GM18907 (cell line): ENCODE measurements around the gene DUSP9.

Experiments used
- ATAC-seq: cut with Tn5 transposase; IDR thresholded peaks from one replicate; pipeline ENCODE4 v1.9.1; 2021; ENCODE audit warnings: mild to moderate bottlenecking, moderate library complexity; ENCODE audit not compliant: unreplicated experiment

DUSP9 gene

DNA sequence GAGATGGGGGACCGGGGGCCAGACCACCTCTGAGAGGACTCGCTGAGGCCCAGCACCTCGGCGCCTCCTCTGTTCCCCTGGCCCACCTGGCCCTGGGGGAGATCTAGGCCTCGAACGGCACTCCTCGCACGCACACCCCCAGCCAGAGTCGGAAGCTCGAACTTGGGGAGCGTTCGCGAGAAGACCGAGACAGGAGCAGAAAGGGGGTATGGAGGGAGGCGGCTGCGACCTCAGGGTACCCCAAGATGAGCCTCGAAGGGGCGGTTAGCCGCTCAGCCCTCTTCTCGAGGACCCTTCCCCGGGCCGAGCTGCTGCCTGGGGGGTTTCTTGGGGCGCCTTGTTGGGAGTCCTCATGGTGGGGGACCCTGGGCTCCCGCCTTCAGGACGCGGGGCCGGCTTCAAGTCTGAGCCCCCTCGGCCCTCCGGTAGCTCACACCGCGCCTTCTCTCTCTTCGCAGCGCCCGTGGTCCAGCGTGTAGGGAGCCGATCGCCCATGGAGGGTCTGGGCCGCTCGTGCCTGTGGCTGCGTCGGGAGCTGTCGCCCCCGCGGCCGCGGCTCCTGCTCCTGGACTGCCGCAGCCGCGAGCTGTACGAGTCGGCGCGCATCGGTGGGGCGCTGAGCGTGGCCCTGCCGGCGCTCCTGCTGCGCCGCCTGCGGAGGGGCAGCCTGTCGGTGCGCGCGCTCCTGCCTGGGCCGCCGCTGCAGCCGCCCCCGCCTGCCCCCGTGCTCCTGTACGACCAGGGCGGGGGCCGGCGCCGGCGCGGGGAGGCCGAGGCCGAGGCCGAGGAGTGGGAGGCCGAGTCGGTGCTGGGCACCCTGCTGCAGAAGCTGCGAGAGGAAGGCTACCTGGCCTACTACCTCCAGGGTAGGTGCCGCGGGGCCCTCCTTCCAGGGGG lies 706 bp downstream of the DUSP9 start:
- no peak for ATAC-seq

DNA sequence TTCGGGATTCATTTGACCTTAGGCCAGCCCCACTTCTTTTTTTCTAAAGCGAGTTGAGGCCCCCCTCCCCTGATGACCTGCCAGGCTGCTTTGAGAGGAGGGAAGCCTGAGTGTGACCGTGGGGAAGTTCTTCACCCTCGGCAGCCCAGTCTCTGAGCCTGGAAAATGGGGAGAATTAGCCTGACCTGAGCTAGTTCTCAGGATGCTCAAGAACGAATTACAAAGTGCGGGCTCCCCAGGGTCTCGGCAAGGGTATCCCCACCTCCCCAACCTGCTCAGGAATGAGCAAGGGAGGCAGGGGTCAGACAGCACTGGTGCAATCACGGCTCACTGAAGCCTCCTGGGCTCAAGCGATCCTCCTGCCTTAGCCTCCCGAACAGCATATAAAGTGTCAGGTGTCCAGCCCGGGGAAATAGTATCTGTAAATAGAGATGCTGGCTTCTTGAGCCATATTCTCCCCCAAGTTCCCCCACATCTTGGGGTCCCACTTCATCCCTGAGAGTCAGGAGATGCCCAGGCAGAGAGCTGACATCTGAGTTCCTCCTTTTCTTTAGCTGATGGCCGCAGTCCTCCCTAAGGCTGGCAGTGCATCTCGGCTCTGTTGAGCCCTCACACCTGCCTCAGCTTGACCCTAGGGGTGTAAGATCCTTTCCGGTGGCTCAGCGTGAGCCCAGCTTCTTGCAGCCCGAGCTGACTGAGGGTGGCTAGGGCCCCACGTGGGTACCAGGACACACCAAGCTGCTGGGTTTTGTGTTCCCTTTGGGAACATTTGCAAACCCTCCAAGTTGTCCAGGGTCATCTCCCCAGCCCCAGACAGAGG lies 1.6 kb downstream of the DUSP9 start:
- ATAC-seq, result no peak

DNA sequence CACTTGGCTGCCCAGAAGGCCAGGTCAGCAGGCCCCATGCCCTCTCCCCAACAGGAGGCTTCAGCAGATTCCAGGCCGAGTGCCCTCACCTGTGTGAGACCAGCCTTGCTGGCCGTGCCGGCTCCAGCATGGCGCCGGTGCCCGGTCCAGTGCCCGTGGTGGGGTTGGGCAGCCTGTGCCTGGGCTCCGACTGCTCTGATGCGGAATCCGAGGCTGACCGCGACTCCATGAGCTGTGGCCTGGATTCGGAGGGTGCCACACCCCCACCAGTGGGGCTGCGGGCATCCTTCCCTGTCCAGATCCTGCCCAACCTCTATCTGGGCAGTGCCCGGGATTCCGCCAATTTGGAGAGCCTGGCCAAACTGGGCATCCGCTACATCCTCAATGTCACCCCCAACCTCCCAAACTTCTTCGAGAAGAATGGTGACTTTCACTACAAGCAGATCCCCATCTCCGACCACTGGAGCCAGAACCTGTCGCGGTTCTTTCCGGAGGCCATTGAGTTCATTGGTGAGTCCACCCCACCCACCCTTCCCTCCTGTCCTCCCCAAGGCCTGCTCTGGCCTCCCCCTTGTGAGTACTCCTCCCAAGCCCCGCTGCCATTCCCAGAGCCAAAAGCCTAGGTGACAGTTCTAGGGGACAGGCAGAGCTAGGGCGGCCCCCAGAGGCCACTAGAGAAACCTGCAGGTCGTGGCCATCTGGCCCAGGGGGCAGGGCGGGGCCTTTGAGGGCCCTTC lies 2.3 kb downstream of the DUSP9 start:
- peak; percentile 49 for ATAC-seq

DNA sequence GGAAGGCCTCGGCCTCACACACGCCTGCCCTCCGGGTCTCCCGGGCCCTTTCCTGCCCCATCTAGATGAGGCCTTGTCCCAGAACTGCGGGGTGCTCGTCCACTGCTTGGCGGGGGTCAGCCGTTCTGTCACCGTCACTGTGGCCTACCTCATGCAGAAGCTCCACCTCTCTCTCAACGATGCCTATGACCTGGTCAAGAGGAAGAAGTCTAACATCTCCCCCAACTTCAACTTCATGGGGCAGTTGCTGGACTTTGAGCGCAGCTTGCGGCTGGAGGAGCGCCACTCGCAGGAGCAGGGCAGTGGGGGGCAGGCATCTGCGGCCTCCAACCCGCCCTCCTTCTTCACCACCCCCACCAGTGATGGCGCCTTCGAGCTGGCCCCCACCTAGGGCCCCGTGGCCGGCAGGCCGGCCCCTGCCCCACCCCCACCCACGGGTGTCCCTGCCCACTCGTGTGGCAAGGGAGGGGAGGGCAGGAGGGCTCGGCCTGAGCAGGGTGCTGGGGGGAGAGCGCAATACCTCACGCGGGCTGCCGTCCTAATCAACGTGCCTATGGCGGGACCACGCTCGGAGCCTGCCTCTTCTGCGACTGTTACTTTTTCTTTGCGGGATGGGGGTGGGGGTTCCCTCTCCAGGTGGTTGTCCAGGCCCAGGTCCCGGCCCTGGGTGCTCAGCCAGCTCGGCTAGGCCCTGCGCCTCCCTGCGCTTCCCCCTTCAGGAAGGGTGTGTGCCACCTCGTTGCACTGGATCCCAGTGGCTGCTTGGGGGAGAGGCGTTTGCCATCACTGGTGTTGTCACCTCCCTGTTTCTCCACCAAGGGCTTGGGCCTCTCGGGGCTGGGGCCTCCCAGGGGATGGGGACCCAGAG lies 3.1 kb downstream of the DUSP9 start:
- ATAC-seq, result no peak

DNA sequence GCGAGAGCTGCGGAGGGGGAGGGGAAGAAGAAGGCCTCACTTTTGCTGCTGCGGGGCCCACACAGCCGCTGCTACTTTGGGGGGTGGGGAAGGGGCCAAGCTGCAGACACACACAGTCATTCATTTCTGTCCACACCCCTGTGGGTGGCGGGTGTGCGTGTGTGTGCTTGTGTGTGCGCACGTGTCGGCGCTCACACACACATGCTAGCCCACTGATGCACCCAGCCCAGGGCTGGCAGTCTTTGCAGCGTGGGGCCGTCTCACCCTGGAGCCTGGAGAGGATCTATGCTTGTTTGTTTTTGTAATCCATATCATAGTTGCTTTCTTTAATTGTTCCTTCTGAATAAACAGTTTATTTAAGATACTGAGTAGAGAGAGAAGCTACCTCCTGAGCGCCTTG lies 4.0 kb downstream of the DUSP9 start:
- ATAC-seq, result no peak

DNA sequence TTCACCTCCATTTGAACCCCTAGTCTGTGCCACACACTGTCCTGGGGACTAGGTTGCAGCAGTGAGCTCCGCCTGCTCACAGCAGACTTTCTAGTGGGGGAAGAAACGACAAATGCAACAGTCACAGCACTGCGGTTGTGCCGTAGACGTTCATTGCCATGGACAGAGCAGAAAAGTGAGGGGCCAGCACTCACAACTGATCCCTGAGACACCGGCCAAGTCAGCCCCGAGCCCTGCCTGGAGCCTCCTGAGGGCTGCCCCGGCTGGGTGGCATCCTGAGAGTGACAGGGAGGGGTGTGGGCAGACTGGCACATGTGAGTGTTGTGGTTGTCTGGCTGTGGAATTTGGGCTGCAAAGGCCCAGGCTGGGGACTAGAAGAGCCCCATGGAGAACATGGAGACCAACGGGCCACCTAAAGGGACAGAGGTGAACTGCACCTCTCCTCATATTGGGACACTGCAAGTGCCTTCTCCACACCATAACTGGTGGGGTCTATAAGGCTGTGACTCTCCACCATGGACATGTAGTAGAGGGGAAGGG lies 4.6 kb downstream of the DUSP9 start:
- ATAC-seq, result peak; percentile 53

DNA sequence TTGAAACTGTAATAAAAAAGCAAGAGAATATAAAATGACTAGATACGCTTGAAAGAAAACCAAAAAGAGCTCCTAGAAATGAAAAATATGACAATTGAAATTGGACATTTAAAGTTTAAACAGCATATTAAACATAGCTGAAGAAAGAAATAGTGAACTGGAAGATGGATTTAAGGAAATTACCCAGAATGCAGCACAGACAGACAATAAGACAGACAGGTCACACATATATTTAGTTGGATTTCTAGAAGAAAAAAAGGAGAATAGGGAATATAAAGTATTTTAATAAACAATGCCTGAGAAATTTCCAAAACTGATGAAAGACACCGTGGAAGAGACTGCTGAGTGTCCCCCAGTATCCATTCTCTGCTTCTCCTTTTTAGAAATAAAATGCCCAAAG lies 6.6 kb downstream of the DUSP9 start:
- no peak for ATAC-seq

DNA sequence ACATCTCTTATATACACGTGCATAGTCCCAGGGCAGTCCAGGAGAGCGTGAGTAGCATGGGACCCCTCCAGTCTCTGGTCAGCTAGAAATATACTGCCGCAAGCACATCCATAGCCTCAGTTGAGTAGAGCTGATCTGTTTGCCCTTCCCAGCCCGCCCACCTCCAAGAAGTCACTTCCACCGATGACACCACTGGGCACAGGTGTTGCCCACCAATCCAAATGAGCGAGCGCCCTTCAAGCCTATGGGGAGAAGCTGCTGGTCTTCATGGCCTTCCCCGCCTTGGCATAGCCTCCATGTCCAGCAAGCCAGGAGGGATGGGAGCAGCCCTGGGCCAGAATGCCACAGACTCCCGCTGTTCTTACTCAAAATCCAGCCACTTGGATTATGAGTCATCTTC lies 10.2 kb downstream of the DUSP9 start:
- ATAC-seq, result no peak

DNA sequence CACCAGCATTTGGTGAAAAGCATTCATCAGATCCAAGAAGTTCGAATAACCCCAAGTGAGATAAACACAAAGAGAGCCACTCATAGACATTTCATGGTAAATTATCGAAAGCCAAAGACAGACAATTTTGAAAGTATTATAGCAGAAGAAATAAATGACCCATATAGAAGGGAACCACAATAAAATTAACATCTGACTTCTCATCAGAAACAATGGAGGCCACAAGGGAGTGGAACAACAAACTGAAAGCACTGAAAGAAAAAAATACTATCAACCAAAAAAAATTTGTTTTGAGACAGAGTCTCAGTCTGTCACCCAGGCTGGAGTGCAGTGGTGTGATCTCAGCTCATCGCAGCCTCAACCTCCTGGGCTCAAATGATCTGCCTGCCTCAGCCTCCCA lies 12.3 kb downstream of the DUSP9 start:
- no peak for ATAC-seq

DNA sequence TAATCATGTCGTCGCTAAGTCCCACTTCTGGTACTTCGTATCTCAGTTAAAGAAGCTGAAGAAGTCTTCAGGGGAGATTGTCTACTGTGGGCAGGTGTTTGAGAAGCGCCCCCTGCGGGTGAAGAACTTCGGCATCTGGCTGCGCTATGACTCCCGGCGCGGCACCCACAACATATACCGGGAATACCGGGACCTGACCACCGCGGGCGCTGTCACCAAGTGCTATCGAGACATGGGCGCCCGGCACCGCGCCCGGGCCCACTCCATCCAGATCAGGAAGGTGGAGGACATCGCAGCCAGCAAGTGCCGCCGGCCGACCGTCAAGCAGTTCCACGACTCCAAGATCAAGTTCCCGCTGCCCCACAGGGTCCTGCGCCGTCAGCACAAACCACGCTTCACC lies 15.3 kb downstream of the DUSP9 start:
- ATAC-seq, result no peak

DNA sequence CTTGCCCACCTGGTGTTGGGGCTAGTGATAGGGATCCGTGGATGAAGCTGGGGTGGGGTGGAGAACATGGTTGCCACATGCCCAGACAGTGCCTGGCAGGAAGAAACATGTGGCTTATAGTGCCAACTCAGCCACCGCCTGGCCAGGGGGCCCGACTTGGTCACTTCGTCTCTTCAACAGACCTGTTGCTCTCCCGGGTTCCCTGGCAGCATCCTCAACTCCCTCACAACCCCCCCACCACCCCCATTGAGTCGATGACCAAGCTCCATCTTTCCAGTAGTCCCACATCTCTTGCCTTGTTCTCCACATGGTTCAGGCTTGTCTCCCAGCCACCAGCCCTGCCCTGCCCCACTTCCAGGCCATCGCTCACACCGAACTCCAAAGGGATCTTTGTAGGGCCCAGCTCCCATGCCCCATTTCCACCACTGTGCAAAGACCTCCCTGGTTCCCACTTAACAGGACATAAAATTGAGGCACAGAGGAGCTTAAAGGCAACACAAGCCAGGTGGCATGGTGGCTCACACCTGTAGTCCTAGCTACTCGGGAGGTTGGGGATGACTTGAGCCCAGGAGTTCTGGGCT lies 18.8 kb downstream of the DUSP9 start:
- no peak for ATAC-seq

DNA sequence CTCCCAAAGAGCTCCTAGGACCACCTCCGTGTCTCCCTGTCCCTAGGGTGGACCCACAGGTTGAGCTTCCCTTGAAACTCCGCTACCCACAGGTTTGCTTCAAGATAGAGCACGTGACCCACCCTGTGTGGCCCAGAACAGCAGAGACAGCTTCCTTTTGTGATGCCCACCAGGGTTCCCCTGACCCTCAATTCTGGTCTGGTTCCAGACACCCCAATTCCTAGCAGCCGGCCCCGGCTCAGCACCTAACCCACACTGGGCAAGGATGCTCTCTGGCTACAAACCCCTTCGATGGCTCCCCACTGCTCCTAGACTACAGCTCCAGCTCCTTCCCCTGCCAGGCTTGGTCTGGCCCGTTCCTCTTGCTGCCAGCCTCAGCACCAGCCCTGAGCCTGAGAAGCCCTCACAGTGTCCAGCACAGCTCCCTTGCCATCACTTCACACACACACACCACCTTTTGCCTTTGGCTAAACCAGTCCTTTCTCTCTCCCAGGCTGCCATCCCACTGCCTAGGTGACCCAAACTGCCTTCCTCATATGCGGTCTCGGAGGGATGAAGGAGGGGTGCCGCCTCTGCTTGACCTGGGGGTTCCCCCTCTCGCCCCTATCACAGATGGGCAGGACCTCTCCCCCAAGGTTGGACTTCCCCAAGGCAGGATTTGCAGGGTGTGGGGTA lies 20.4 kb downstream of the DUSP9 start:
- ATAC-seq, result no peak

DNA sequence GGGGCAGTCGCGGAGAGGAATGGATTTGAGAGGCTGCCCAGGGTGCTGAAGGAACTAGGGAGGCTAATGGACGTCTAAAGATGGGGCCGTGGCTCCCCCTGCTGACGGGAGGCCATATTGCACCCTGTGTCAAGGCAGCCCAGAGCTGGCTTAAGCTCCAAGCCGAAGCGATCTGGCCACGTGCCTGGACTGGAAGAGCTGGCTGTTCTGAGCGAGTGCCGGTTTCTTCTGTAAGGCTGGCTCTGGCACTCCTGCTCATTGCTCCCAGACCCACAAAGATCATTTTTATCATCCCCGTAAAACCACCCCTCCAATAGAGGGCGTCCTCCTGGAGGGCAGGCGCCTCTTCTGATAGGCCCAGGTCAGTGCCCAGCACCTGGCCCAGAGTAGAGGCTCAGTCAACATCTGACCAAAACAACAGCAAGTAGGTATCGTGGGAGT lies 21.0 kb downstream of the DUSP9 start:
- ATAC-seq, result peak; percentile 59

DNA sequence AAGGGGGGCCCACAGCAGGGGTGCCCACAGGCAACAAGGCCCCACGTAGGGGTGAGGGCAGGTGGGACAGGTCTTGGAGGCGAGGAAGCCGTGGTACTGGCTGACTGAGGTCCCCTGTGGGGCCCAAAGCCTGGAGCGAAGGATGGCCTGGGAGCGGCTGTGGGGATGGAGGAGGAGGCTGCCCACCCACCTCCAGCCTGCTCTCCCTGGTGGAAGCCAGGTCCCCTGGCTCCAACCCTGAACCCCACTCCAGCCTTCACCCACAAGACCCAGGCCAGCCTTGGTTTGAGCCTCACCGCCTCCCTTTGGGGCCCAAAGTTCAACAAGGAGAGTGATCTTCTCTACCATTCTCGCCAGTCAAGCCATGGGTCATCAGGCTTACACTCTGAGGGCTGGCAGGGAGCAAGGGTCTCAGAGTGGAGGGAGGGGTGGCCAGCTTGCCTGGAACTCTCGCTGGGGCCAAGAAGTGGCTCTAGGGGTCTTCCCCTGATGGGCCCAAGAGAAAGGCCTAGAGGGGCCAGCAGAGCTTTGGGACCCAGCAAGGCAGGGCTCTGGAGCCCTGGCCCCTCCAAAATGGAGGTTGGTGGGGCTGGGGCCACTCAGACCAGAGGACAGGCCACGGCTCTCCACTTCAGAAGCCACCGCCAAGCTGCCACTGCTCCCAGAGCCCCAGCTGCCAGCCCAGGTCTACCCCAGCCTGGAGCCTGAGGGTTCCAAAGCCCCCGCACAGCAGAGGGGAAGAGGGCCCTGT lies 21.6 kb downstream of the DUSP9 start:
- ATAC-seq, result no peak

DNA sequence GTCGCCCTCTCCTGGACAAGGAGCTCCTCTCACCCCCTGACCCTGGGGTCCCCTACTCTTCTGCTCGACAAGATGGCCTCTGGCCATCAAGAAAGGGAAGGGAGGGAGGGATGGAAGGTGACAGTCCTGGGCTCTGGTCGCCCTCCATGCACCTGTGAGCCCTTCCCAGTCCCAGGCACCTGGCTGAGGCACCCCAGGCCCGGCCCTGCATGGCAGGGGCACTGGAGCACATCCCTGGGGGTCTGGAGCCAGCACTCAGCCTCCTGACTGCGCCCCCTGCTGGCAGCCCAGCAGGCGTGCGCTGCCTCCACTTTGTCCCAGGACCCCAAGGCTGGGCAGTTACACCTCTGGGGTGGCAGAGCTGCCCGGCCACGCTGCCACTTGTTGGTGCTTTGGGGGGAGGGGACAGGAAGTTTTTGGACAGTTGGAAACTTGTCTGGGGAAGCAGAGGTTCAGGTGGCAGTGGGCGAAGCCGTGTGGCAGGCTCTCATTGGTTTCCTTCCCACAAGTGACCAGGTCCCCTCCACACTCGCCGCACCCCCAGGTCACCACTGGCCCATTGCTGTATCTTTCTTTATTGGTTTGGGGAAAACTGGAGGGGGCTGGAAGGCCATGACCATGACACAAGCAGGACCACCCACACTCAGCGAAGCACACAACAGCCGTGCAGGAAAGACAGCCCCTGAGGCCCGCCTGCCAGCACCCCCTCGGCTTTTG lies 22.3 kb downstream of the DUSP9 start:
- no peak for ATAC-seq

DNA sequence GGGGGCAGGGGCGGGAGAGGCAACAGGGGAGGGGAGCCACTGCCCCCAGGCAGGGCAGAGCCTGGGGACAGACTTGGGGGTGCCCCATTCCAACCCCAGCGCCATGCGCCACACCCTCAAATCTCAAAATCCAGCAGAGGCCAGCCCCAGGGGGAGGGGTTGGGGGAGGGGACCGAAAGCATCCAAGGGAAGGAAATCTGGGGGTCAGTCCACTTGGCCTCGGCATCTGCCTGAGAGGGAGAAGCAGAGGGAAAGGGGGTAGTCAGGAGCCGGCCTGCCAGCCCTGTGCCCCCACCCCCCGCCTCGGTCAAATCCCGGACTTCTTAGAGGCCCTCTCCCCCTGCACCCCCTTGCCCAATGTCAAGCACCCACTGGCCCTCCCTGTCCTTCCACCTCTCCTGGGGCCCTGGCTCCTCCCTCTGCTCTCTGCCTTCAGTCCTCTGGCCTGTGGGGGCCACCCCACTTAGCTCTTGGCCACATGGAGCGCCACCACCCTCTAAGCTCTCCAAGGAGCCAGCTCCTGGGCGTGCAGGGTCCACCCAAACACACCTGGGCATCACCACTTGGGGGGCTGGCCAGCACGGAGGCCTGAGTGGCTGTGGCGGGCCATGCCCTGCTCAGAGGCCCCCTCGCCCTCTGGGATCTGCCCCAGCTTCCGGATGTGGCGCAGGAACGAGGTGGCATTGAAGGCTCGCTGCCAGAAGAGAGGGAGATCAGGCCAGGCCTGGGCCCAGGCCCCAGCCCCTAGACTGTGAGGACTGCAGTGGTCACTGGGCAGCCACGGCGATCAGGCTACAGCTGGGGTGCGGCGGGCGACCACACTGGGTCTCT lies 23.1 kb downstream of the DUSP9 start:
- no peak for ATAC-seq
